Vagina (tissue), 2 donors: Measurements from ENCODE around the gene FGR.

Experiments used
- POLR2AphosphoS5 ChIP-seq, 2 donors: sonication (generic); formaldehyde crosslinking; IDR thresholded peaks; one replicate each; pipeline ENCODE4 v1.9.0; 2017; ENCODE audit warnings: antibody characterized with exemption in 2 of 2, mild to moderate bottlenecking in 2 of 2, low read depth in 1 of 2; ENCODE audit not compliant: insufficient read depth in 1 of 2
- TF ChIP-seq, protein P1 (sequence below), 3 experiments: fragments of 450-650 bp in 2 of 3; fragments of 200-600 bp in 1 of 3; sonication (generic) in 1 of 3; IDR thresholded peaks; one replicate each; pipeline ENCODE4 v1.5.1; 2017 to 2019; ENCODE audit warnings: antibody characterized with exemption in 3 of 3, mild to moderate bottlenecking in 2 of 3, moderate library complexity in 2 of 3

DNA sequence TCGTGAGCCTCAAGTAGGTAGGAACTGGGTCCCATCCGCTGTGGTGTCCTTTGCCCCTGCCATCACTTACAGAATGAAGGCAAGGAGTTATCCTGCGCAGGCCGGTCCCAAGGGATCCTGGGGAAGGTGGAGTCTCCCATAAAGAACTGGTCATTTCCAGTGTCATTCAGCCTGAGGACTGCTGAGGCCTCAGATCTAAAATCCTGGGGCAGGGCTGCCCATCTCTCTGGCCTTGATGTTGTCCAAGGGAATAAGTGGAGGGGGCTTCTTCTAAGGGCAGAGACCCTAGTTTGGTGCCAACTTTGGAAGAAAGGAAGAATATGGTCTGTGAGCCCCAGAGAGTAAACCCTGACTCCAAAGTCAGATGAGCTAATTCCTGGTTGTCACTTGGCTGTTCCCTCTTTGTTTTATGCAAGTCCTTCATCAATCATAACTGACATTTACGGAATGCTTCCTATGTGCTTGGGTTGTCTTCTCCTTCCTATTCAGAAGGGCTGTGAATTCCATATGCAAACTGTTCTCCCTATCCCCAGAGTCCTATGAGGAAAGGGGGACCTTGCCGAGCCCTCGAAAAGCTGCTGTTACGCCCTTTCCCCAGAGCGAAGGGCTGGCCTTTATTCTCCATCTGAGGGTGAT, 30.1 kb upstream of the FGR start:
- no peak for TF ChIP-seq POLR2AphosphoS5 (IDR thresholded peaks at IDR 0.05; ENCODE audit: insufficient read depth in 1 of 2, low read depth in 1 of 2)
- TF ChIP-seq, protein P1, sequence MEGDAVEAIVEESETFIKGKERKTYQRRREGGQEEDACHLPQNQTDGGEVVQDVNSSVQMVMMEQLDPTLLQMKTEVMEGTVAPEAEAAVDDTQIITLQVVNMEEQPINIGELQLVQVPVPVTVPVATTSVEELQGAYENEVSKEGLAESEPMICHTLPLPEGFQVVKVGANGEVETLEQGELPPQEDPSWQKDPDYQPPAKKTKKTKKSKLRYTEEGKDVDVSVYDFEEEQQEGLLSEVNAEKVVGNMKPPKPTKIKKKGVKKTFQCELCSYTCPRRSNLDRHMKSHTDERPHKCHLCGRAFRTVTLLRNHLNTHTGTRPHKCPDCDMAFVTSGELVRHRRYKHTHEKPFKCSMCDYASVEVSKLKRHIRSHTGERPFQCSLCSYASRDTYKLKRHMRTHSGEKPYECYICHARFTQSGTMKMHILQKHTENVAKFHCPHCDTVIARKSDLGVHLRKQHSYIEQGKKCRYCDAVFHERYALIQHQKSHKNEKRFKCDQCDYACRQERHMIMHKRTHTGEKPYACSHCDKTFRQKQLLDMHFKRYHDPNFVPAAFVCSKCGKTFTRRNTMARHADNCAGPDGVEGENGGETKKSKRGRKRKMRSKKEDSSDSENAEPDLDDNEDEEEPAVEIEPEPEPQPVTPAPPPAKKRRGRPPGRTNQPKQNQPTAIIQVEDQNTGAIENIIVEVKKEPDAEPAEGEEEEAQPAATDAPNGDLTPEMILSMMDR (IDR thresholded peaks at IDR 0.05) = no peak
